KMS-11 (cell line): ENCODE data around the gene PROCR.
A peak's percentile ranks its signal among the peaks of the same experiment; 100 is the strongest.

Source experiments
- H2AFZ ChIP-seq: fragments of 200-600 bp; sonication (generic); 2 replicates; pipeline ENCODE4 v1.6.1; 2016; ENCODE audit warnings: antibody characterized with exemption, mixed run types, low read depth
- H3K27ac ChIP-seq: fragments of 200-600 bp; sonication (generic); 2 replicates; pipeline ENCODE4 v1.6.1; 2016; ENCODE audit warnings: mild to moderate bottlenecking, mixed run types
- H3K27me3 ChIP-seq: fragments of 200-600 bp; sonication (generic); 2 replicates; pipeline ENCODE4 v1.6.1; 2017; ENCODE audit warnings: mild to moderate bottlenecking, low read depth, mixed run types, moderate library complexity; ENCODE audit not compliant: insufficient read depth
- H3K36me3 ChIP-seq: fragments of 200-600 bp; sonication (generic); 2 replicates; pipeline ENCODE4 v1.6.1; 2017; ENCODE audit warnings: mild to moderate bottlenecking, mixed run types; ENCODE audit not compliant: insufficient read depth
- H3K4me1 ChIP-seq: fragments of 200-600 bp; sonication (generic); 2 replicates; pipeline ENCODE4 v1.6.1; 2016; ENCODE audit warnings: mild to moderate bottlenecking, low read depth, mixed run types; ENCODE audit not compliant: poor library complexity, severe bottlenecking
- H3K4me2 ChIP-seq: fragments of 200-600 bp; sonication (generic); 2 replicates; pipeline ENCODE4 v1.7.0; 2016; ENCODE audit warnings: mild to moderate bottlenecking, mixed run types
- H3K4me3 ChIP-seq: fragments of 200-600 bp; sonication (generic); IDR thresholded peaks from 2 replicates; pipeline ENCODE4 v1.6.1; 2017; ENCODE audit warnings: low read depth, low read length, mixed read lengths; ENCODE audit not compliant: insufficient read depth
- H3K79me2 ChIP-seq: fragments of 200-600 bp; sonication (generic); 2 replicates; pipeline ENCODE4 v1.6.1; 2016; ENCODE audit warnings: low read depth, mixed run types; ENCODE audit not compliant: insufficient read depth
- H3K9ac ChIP-seq: fragments of 200-600 bp; sonication (generic); 2 replicates; pipeline ENCODE4 v1.6.1; 2016; ENCODE audit warnings: mild to moderate bottlenecking, mixed run types
- H4K20me1 ChIP-seq: fragments of 200-600 bp; sonication (generic); 2 replicates; pipeline ENCODE4 v1.6.1; 2016; ENCODE audit warnings: mild to moderate bottlenecking, mixed run types; ENCODE audit not compliant: insufficient read depth
- CTCF ChIP-seq: fragments of 200-600 bp; sonication (generic); conservative IDR thresholded peaks from 2 replicates; pipeline ENCODE4 v1.6.1; 2017; ENCODE audit warnings: low read depth, mild to moderate bottlenecking, antibody characterized with exemption, low read length, moderate library complexity, mixed read lengths

Gene PROCR

DNA sequence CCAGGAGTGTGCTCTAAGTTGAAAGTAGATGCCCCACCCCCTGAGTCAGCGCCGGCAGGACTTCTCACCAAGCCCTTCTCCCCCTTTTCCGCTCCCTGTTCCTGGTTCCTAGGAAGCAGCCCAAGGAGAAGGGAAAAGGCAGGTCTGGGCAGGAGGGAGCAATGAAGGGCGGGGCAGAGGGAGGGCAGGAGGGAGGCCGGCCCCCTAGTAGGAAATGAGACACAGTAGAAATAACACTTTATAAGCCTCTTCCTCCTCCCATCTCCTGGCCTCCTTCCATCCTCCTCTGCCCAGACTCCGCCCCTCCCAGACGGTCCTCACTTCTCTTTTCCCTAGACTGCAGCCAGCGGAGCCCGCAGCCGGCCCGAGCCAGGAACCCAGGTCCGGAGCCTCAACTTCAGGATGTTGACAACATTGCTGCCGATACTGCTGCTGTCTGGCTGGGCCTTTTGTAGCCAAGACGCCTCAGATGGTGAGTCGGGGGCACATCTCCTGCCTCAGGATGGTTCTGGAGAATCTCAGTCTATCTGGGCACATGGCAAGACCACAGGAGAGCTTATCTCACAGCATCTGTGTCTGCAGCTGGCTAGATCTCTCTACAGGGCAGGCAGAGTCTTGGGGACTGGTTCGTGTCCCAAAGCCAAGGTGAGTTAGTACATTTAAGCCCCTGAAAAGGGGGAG, at the start of gene PROCR:
TSS of gene PROCR (plus strand) at position 320 of the 681 bp plus-strand sequence. CDS start at position 403, 83 bp downstream.
- Histone ChIP-seq H3K4me1 (no peaks in the 10 kb centered on the region), H3K4me2 (no peak within 1 kb of the TSS), H3K79me2 (no peaks in the 10 kb centered on the region), H3K36me3 (no peaks in the 10 kb centered on the region), H3K27me3 (no peaks in the 10 kb centered on the region), H3K9ac (no peak within 1 kb of the TSS), H4K20me1 (no peaks in the 10 kb centered on the region), H3K27ac (no peak within 1 kb of the TSS), H3K4me3 (no peak within 1 kb of the TSS), H2AFZ (0 out of 2 replicates have a peak within 1 kb of the TSS, but pooled peaks have one; percentile 24)
- no peak for TF ChIP-seq CTCF

- Histone ChIP-seq H3K27ac (no peak overlapping the region), H3K27me3 (no peaks in the 10 kb centered on the region), H3K9ac (no peak overlapping the region), H3K4me3 (no peak overlapping the region), H4K20me1 (no peaks in the 10 kb centered on the region), H3K79me2 (no peaks in the 10 kb centered on the region), H3K4me2 (no peak overlapping the region), H3K36me3 (peaks cover 6% of the 10 kb centered on the region; the same call in 1 of the 2 replicates), H2AFZ (no peak overlapping the region), H3K4me1 (no peaks in the 10 kb centered on the region)
- no peak for TF ChIP-seq CTCF
Observed at GRCh38 chr20:35122756-35123405, 49.0 kb upstream of the PROCR start.

DNA sequence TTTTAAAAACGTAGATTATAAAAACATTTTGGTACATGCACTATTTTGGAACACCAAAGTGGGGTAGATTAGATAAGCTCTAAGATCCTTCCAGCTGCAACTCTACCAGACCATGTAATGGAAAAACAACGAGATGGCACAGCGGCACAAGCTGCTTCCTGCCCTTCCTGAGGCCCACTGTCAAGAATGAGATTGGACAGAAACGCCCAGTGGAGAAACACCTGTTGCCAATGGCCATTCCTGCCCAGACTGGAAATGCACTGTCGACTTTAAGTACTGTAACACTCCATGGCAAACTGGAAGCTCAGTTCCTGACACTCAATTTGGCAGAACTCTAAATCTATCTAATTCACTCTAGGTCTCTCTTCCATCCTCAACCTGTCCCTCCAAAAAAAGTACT, 46.1 kb upstream of the PROCR start:
- Histone ChIP-seq H3K27ac (no peak overlapping the region), H3K27me3 (no peaks in the 10 kb centered on the region), H3K36me3 (peaks cover 6% of the 10 kb centered on the region; the same call in 1 of the 2 replicates), H3K4me2 (no peak overlapping the region), H3K4me1 (no peaks in the 10 kb centered on the region), H3K4me3 (no peak overlapping the region), H4K20me1 (no peaks in the 10 kb centered on the region), H3K9ac (no peak overlapping the region), H2AFZ (no peak overlapping the region), H3K79me2 (no peaks in the 10 kb centered on the region)
- TF ChIP-seq CTCF = no peak

GRCh38 chr20:35129647-35130069, 42.2 kb upstream of the PROCR start:
- TF ChIP-seq CTCF = no peak
- Histone ChIP-seq H3K4me3 (no peak overlapping the region), H3K36me3 (peaks cover 4% of the 10 kb centered on the region; the same call in 1 of the 2 replicates), H3K4me1 (no peaks in the 10 kb centered on the region), H4K20me1 (no peaks in the 10 kb centered on the region), H3K27me3 (no peaks in the 10 kb centered on the region), H3K9ac (no peak overlapping the region), H3K4me2 (no peak overlapping the region), H2AFZ (no peak overlapping the region), H3K79me2 (no peaks in the 10 kb centered on the region), H3K27ac (no peak overlapping the region)
